Neural cell (in vitro differentiated cells): ENCODE results near the gene HTR2B. TPM values are rescaled to one million over a fixed set of nuclear protein-coding genes. Genes with fewer than 3 reads are reported as not detected.

Experiments used
- H2AFZ ChIP-seq: fragments of 200-600, 300-800 bp; sonication (generic), shearing (Covaris generic); 2 replicates; pipeline ENCODE4 v1.6.0; 2014; ENCODE audit warnings: low read depth, mild to moderate bottlenecking, antibody characterized with exemption, low read length, moderate library complexity
- H3F3A ChIP-seq: fragments of 200-600 bp; shearing (Covaris generic); 2 replicates; pipeline ENCODE4 v1.6.1; 2016; ENCODE audit warnings: mild to moderate bottlenecking, moderate library complexity, mixed read lengths, antibody characterized with exemption, low read length; ENCODE audit not compliant: insufficient read depth, poor library complexity, severe bottlenecking
- H3K27ac ChIP-seq: fragments of 200-600, 300-800 bp; sonication (generic), shearing (Covaris generic); 2 replicates; pipeline ENCODE4 v1.5.1; 2014; ENCODE audit warnings: mild to moderate bottlenecking, low read length, moderate library complexity
- H3K27me3 ChIP-seq: fragments of 300-800, 200-600 bp; sonication (generic), shearing (Covaris generic); 2 replicates; pipeline ENCODE4 v1.6.0; 2014; ENCODE audit warnings: mild to moderate bottlenecking, low read depth, low read length, moderate library complexity; ENCODE audit not compliant: insufficient read depth
- H3K36me3 ChIP-seq: fragments of 300-800, 200-600 bp; sonication (generic), shearing (Covaris generic); 2 replicates; pipeline ENCODE4 v1.5.1; 2014; ENCODE audit warnings: mild to moderate bottlenecking, antibody characterized with exemption, low read length, moderate library complexity; ENCODE audit not compliant: insufficient read depth
- H3K4me2 ChIP-seq: fragments of 300-800, 200-600 bp; sonication (generic), shearing (Covaris generic); 2 replicates; pipeline ENCODE4 v1.6.0; 2014; ENCODE audit warnings: mild to moderate bottlenecking, low read length
- H3K4me3 ChIP-seq: fragments of 300-800, 200-600 bp; sonication (generic), shearing (Covaris generic); 2 replicates; pipeline ENCODE4 v1.5.1; 2014; ENCODE audit warnings: mild to moderate bottlenecking, low read length, moderate library complexity
- H3K79me2 ChIP-seq: fragments of 200-600 bp; shearing (Covaris generic); replicated peaks from 2 replicates; pipeline ENCODE4 v1.6.0; 2014; ENCODE audit warnings: mild to moderate bottlenecking, low read length, moderate library complexity; ENCODE audit not compliant: insufficient read depth
- H3K9ac ChIP-seq: fragments of 300-800, 200-600 bp; sonication (generic), shearing (Covaris generic); 2 replicates; pipeline ENCODE4 v1.6.1; 2016; ENCODE audit warnings: mild to moderate bottlenecking, low read length, mixed read lengths
- H3K9me2 ChIP-seq: fragments of 200-600 bp; shearing (Covaris generic); 2 replicates; pipeline ENCODE4 v1.6.1; 2016; ENCODE audit warnings: mild to moderate bottlenecking, low read length, mixed read lengths; ENCODE audit not compliant: insufficient read depth
- H3K9me3 ChIP-seq: fragments of 200-600, 300-800 bp; sonication (generic), shearing (Covaris generic); 2 replicates; pipeline ENCODE4 v1.6.1; 2016; ENCODE audit warnings: mild to moderate bottlenecking, mixed run types, low read length, moderate library complexity, mixed read lengths
- H4K20me1 ChIP-seq: fragments of 200-600 bp; shearing (Covaris generic); 2 replicates; pipeline ENCODE4 v1.6.1; 2016; ENCODE audit warnings: mild to moderate bottlenecking, mixed run types; ENCODE audit not compliant: insufficient read depth
- EP300 ChIP-seq: fragments of 450-650 bp; conservative IDR thresholded peaks from 2 replicates; pipeline ENCODE4 v1.6.1; 2014; ENCODE audit warnings: antibody characterized with exemption, mild to moderate bottlenecking, moderate library complexity; ENCODE audit not compliant: poor library complexity, severe bottlenecking
- EZH2 ChIP-seq: fragments of 200-600, 300-800 bp; shearing (Covaris generic), sonication (generic); IDR thresholded peaks from 2 replicates; pipeline ENCODE4 v1.6.1; 2014; ENCODE audit warnings: antibody characterized with exemption, low read length, borderline replicate concordance, mild to moderate bottlenecking; ENCODE audit not compliant: insufficient read depth, poor library complexity, severe bottlenecking
- MXI1 ChIP-seq: fragments of 450-650 bp; conservative IDR thresholded peaks from 2 replicates; pipeline ENCODE4 v1.6.1; 2014; ENCODE audit warnings: antibody characterized with exemption, mild to moderate bottlenecking; ENCODE audit not compliant: poor library complexity, severe bottlenecking
- POLR2AphosphoS5 ChIP-seq: IDR thresholded peaks from 2 replicates; pipeline ENCODE4 v1.6.1; 2012
- RAD21 ChIP-seq: fragments of 450-650 bp; conservative IDR thresholded peaks from 2 replicates; pipeline ENCODE4 v1.6.1; 2014; ENCODE audit warnings: antibody characterized with exemption, mild to moderate bottlenecking, moderate library complexity
- SMC3 ChIP-seq: fragments of 450-650 bp; conservative IDR thresholded peaks from 2 replicates; pipeline ENCODE4 v1.6.1; 2014; ENCODE audit warnings: antibody characterized with exemption, mild to moderate bottlenecking, moderate library complexity; ENCODE audit not compliant: poor library complexity
- TAF1 ChIP-seq: IDR thresholded peaks from 2 replicates; pipeline ENCODE4 v1.6.1; 2012; ENCODE audit warnings: low read depth
- polyA plus RNA-seq: library from polyadenylated mRNA; depleted of rRNA; stranded (reverse); fragments of >200 nt; gene quantifications from 2 replicates; pipeline ENCODE4 v1.2.3, GENCODE V29; 2014
- TF ChIP-seq, protein P1 (sequence below): fragments of 450-650 bp; IDR thresholded peaks from 2 replicates; pipeline ENCODE4 v1.5.1; 2014; ENCODE audit warnings: antibody characterized with exemption, mild to moderate bottlenecking, moderate library complexity; ENCODE audit not compliant: poor library complexity, severe bottlenecking
- TF ChIP-seq, protein P2 (sequence below): IDR thresholded peaks from 2 replicates; pipeline ENCODE4 v1.6.1; 2012; ENCODE audit warnings: borderline replicate concordance

The HTR2B gene
- polyA plus RNA-seq, 1 donor from 2014 or later, result not detected

DNA sequence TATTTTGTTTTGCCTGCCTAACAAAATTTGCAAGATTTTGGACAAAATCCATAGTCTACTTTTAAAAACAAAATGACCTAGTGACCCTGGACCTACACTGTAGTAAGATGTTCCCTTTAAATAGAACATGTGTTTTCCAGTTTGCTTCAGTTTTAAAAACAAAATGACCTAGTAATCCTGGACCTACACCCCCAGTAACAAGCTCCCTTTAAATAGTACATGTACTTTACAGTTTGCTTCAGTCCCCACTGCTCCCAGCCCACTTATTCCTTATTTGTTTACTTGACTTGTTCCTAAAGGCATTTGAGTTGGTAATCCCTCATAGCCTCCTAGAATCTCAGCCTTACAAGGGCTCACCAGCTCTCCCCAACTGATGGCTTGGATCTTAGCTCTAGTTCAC, 34.5 kb upstream of the HTR2B start:
- no peak for TF ChIP-seq TAF1
- no peak for TF ChIP-seq SMC3
- no peak for TF ChIP-seq POLR2AphosphoS5
- no peak for TF ChIP-seq MXI1
- no peak for TF ChIP-seq EZH2
- TF ChIP-seq EP300, result no peak
- TF ChIP-seq RAD21, result no peak
- TF ChIP-seq, protein P1, sequence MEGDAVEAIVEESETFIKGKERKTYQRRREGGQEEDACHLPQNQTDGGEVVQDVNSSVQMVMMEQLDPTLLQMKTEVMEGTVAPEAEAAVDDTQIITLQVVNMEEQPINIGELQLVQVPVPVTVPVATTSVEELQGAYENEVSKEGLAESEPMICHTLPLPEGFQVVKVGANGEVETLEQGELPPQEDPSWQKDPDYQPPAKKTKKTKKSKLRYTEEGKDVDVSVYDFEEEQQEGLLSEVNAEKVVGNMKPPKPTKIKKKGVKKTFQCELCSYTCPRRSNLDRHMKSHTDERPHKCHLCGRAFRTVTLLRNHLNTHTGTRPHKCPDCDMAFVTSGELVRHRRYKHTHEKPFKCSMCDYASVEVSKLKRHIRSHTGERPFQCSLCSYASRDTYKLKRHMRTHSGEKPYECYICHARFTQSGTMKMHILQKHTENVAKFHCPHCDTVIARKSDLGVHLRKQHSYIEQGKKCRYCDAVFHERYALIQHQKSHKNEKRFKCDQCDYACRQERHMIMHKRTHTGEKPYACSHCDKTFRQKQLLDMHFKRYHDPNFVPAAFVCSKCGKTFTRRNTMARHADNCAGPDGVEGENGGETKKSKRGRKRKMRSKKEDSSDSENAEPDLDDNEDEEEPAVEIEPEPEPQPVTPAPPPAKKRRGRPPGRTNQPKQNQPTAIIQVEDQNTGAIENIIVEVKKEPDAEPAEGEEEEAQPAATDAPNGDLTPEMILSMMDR, result no peak
- TF ChIP-seq, protein P2, sequence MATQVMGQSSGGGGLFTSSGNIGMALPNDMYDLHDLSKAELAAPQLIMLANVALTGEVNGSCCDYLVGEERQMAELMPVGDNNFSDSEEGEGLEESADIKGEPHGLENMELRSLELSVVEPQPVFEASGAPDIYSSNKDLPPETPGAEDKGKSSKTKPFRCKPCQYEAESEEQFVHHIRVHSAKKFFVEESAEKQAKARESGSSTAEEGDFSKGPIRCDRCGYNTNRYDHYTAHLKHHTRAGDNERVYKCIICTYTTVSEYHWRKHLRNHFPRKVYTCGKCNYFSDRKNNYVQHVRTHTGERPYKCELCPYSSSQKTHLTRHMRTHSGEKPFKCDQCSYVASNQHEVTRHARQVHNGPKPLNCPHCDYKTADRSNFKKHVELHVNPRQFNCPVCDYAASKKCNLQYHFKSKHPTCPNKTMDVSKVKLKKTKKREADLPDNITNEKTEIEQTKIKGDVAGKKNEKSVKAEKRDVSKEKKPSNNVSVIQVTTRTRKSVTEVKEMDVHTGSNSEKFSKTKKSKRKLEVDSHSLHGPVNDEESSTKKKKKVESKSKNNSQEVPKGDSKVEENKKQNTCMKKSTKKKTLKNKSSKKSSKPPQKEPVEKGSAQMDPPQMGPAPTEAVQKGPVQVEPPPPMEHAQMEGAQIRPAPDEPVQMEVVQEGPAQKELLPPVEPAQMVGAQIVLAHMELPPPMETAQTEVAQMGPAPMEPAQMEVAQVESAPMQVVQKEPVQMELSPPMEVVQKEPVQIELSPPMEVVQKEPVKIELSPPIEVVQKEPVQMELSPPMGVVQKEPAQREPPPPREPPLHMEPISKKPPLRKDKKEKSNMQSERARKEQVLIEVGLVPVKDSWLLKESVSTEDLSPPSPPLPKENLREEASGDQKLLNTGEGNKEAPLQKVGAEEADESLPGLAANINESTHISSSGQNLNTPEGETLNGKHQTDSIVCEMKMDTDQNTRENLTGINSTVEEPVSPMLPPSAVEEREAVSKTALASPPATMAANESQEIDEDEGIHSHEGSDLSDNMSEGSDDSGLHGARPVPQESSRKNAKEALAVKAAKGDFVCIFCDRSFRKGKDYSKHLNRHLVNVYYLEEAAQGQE, result no peak

DNA sequence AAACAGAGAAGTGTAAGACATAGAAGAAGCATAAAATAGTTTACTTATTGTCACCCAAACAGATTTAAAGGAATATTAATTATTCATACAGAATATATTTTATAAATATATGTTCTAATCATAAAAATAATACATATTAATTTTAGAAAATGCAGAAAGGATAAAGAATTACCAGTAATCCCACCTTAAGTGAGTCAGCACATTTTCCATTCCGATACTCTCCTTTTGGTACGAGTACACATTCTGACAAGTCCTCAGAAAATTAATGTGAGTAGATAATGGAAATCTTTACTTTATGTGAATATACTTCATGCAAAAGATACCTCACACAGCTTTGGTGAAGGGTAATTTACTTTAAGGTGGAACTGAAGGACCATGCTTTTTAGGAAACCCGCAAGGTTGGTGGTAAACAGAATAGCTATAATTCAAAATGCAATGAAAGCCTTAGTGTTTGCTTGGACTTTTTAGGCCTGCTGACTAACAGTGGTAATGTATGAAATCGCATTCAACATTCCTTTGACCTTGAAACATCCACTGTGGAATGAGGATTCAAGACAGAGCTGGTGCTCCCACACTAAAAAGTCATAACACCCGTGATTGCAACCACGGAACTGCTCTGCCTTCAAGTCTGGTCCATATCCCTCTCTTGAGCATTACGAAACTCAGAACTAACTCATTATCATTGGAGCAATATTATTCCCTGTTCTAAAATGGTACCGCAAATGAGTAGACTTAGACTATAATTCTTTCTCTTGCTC, 28.1 kb upstream of the HTR2B start:
- H3K4me2 ChIP-seq, result no peak overlapping the region

More for the DNA sequence above, 34.5 kb upstream of the HTR2B start:
- H3K9ac ChIP-seq, result no peak overlapping the region
- no peak overlapping the region for H2AFZ ChIP-seq
- H4K20me1 ChIP-seq, result no peaks in the 10 kb centered on the region
- no peaks in the 10 kb centered on the region for H3F3A ChIP-seq
- no peak overlapping the region for H3K4me2 ChIP-seq
- H3K27ac ChIP-seq, result no peak overlapping the region
- no peaks in the 10 kb centered on the region for H3K27me3 ChIP-seq
- H3K4me3 ChIP-seq, result no peak overlapping the region
- no peaks in the 10 kb centered on the region for H3K9me2 ChIP-seq
- peaks cover 5% of the 10 kb centered on the region for H3K36me3 ChIP-seq
- no peaks in the 10 kb centered on the region for H3K9me3 ChIP-seq
- no peaks in the 10 kb centered on the region for H3K79me2 ChIP-seq

More for the DNA sequence above, 28.1 kb upstream of the HTR2B start:
- Histone ChIP-seq H3F3A (no peaks in the 10 kb centered on the region), H3K9ac (no peak overlapping the region), H3K27me3 (no peaks in the 10 kb centered on the region), H3K79me2 (no peaks in the 10 kb centered on the region), H4K20me1 (no peaks in the 10 kb centered on the region), H3K36me3 (peaks cover 10% of the 10 kb centered on the region), H3K9me2 (no peaks in the 10 kb centered on the region), H3K4me3 (no peak overlapping the region), H3K27ac (no peak overlapping the region), H3K9me3 (no peaks in the 10 kb centered on the region), H2AFZ (no peak overlapping the region)
- TF ChIP-seq RAD21 (no peak), EZH2 (no peak), POLR2AphosphoS5 (no peak), EP300 (no peak), MXI1 (no peak), TAF1 (no peak), SMC3 (no peak)
- TF ChIP-seq, protein P1, result no peak
- TF ChIP-seq, protein P2, result no peak
